ENCODE measurements around the gene WDPCP. TPM values are rescaled to one million over a fixed set of nuclear protein-coding genes. Genes with fewer than 3 reads are reported as not detected.
A peak's percentile ranks its signal among the peaks of the same experiment; 100 is the strongest.

Gene WDPCP
- total and polyA plus RNA-seq, 2 experiments from 2014 or later = 8.8 to 20.4 TPM

DNA sequence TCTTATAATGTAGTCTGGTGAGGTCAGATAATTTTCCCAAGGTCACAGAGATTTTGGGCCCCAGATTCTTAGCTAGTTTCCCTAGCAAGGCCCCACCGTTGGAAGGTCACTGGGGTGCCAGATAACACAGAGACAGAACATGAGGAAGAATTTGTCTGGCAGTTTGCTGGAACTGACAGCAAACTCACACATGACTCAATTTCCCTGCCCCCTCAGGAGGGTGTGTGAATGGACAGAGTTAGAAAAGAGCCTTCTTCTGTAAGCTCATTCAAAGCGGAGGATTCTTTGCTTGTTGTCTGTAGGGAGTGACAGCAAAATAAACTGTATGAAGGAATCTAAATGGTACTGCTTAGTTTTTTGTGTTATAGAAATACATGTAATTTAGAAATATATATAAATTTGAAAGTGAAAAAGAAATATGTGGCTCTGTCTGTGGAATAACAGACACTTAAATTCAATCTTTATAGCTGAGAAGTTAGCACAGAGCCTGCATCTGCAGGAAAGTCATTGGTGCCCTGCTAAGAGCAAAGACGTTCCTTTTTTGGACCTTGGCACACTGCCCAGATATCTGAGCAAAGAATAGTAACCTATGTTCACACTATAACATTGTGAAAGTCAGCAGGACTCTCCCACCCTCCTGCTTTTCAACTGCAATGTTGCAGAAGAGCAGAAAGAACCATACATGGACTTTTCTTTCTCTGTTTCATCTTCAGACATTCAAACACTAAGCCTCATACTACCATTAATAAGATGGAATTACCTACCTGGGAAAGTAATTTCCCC, 2.5 kb upstream of the WDPCP start (continued):
- TF ChIP-seq EZH2phosphoT487 (IDR thresholded peaks at IDR 0.05; ENCODE audit: unreplicated experiment) (no peak), CREB1 (CRISPR knock-in tag; IDR thresholded peaks at IDR 0.05; ENCODE audit: low read depth) (no peak)

DNA sequence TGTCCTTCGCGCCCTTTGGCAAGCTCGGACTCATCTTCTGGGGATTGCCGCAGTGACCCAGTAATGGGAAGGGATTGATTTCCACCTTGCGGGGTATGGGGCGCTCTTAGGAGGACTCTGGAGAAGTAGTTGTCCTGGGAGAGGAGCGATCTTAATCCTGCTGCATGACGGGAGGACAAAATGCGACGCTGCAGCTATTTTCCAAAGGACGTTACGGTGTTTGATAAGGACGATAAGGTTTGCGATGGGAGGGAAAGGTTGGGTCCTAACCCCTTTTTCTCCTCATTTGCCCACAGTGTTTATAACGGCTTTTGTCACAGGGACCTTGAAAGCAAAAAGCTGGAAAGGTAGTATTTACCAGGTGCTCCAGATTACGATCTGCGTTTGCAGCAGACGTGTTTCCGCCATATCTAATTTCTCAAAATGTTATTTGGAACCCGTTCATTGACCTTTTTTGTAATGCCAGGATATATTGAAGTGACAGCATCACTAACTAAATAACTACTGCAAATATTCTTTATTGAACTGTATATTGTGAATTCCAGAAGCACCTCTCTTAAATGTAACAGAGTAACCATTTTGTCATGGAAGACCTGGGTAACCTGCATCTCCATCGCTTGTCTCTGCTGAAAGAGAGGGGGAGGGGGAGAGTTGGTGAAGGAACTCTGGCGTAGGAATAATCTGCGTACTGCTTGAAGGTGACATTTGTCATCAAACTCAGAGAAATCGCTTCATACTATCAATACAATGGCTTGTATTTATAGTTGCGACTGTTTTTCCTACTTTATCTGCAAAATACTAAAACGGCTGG, 1.1 kb upstream of the WDPCP start:
- Histone ChIP-seq H3F3A (replicated peaks; ENCODE audit: low read depth) (no peaks in the 10 kb centered on the region), H3K4me1 (ENCODE audit: insufficient read depth) (peaks cover 28% of the 10 kb centered on the region), H3K36me3 (ENCODE audit: insufficient read depth) (peaks cover under 1% of the 10 kb centered on the region; the same call in 1 of the 2 replicates), H2AFZ (no peak overlapping the region), H3K27me3 (ENCODE audit: insufficient read depth) (no peaks in the 10 kb centered on the region), H4K20me1 (replicated peaks; ENCODE audit: insufficient read depth) (peaks cover 8% of the 10 kb centered on the region; the same call in 1 of the 2 replicates), H3K4me3 (peak overlapping the region; percentile 67), H3K4me2 (peak overlapping the region; percentile 80), H3K27ac (ENCODE audit: low read depth) (peak overlapping the region; percentile 79), H3K79me2 (replicated peaks; ENCODE audit: insufficient read depth) (peaks cover 87% of the 10 kb centered on the region), H3K9me2 (ENCODE audit: insufficient read depth) (no peaks in the 10 kb centered on the region)
- peaks cover 11% of the 10 kb centered on the region for H3K27me3 Mint-ChIP-seq (ENCODE audit: insufficient read depth, low read depth, poor library complexity)
- ATAC-seq (peak; percentile 30), DNase-seq (ENCODE audit: low spot score) (peak; percentile 81)
- peaks cover 27% of the 10 kb centered on the region for H3K36me3 Mint-ChIP-seq (ENCODE audit: low read depth)
- TF ChIP-seq POLR2AphosphoS5 (IDR thresholded peaks at IDR 0.05; ENCODE audit: low read depth) (no peak), ZNF462 (CRISPR knock-in tag; IDR thresholded peaks at IDR 0.05) (no peak), JUNB (IDR thresholded peaks at IDR 0.05; ENCODE audit: unreplicated experiment) (no peak), ZNF114 (CRISPR knock-in tag; IDR thresholded peaks at IDR 0.05) (no peak), NANOG (IDR thresholded peaks at IDR 0.05; ENCODE audit: borderline replicate concordance) (no peak), REST (IDR thresholded peaks at IDR 0.05; ENCODE audit: unreplicated experiment) (no peak), CTCF (conservative IDR thresholded peaks at IDR 0.05; ENCODE audit: low read depth in 2 of 2) (no peak), EZH2 (IDR thresholded peaks at IDR 0.05; ENCODE audit: low read depth, unreplicated experiment) (no peak), CREB1 (CRISPR knock-in tag; IDR thresholded peaks at IDR 0.05; ENCODE audit: low read depth) (no peak)
- H3K9me3 Mint-ChIP-seq = no peaks in the 10 kb centered on the region; the same call in 2 of the 3 replicates
- peak overlapping the region; percentile 100 for H3K4me3 Mint-ChIP-seq
- H3K27ac Mint-ChIP-seq = peak overlapping the region; percentile 99
- H3K4me1 Mint-ChIP-seq = peaks cover 39% of the 10 kb centered on the region
